GM19193 (cell line): Measurements from ENCODE around the gene ATOH7.

Experiments
- POLR2A ChIP-seq: IDR thresholded peaks from 4 replicates; pipeline ENCODE4 v1.6.1; 2011; ENCODE audit not compliant: insufficient read depth, insufficient read length; ENCODE audit errors: extremely low read depth

The ATOH7 gene

DNA sequence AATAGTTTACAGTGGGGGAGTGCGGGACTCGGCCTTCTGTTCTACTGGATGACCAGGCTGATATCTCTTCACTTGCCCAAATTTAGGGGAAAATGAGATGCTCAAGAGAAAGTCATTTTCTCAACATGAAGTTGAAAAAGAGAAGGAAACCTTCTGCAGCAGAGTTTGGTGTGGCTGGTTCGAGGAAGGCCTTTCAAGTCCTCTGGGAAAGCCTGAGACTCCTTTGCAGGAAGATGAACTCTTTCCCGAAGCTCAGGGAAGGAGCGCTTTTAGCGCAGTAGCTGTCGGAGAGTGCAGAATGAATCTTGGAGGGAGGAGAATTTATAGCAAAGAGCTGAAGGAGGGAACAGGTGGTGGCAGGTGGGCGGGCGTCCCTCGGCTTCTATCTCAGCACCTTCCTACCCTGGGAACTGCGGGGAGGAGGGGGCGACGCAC, at the start of gene ATOH7:
ATOH7 (minus strand) TSS at position 297 of the 435 bp plus-strand sequence. CDS start 436 bp downstream, outside the sequence.
- TF ChIP-seq POLR2A, result no peak

DNA sequence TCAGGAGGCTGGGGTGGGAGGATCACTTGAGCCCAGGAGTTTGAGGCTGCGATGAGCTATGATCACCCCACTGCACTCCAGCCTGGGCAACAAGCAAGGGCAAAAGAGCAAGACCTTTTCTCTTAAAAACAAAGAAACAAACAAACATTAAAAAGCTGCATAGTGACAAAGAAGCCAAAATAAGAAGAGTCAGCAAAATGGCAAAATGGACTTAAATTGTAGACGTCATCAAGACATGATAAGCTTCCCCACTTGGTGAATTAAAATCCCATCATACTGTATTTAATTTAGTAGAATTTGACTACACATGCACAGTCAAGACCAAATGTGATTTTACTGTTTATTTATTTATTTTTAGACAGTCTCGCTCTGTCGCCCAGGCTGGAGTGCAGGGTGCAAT, 48.8 kb upstream of the ATOH7 start:
- TF ChIP-seq POLR2A, result no peak

DNA sequence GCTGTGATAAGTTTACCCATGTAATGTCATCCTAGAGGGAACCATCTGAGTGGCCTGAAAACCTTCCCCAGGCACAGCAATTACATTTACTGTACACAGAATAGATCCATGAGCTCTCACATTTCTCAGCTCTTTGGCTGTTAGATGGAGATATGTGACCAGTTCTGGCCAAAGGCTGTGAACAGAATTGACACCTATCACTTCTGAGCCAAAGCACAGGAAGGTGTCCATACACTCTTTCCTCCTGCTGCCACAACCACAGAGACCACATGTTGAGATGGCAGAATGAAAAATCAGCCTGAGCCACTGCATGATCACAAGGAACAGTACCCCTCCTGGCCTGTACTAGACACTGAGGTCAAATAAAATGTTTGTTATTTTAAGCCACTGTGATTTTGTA, 44.3 kb upstream of the ATOH7 start:
- TF ChIP-seq POLR2A, result no peak

DNA sequence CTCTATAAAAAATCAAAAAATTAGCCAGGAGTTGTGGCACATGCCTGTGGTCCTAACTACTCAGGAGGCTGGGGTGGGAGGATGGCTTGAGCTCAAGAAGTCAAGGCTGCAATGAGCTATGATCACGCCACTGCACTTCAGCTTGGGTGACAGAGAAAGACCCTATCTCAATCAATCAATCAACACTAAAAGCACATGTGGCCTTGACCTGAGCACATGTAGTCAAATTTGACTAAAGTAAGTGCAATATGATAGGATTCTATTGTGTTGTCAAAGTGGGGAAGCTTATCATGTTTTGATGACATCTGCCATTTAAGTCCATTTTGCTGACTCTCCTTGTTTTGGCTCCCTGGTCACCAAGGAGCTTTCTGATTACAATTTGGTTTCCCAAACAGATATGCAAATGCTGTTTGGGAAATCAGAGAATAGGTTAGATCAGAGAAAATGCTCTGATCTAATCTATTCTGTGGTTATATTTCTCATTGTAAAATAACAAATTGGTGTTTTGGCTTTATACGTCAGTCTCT, 43.8 kb upstream of the ATOH7 start:
- no peak for TF ChIP-seq POLR2A

DNA sequence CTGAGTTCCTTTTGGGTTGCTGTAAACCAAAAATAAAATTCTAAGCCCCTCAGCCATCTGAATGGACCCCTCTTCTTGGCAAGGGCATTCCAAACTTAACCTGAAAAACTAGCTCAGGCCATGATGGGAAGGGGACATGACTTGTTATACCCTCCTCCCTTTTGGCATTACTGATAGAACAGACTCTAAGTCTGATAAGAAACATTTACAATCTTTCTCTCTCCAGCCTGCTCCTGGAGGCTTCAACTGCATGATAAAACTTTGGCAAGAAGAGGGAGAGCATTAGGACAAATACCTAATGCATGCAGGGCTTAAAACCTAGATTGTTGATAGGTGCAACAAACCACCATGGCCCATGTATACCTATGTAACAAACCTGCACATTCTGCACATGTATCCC, 40.9 kb upstream of the ATOH7 start:
- no peak for TF ChIP-seq POLR2A

DNA sequence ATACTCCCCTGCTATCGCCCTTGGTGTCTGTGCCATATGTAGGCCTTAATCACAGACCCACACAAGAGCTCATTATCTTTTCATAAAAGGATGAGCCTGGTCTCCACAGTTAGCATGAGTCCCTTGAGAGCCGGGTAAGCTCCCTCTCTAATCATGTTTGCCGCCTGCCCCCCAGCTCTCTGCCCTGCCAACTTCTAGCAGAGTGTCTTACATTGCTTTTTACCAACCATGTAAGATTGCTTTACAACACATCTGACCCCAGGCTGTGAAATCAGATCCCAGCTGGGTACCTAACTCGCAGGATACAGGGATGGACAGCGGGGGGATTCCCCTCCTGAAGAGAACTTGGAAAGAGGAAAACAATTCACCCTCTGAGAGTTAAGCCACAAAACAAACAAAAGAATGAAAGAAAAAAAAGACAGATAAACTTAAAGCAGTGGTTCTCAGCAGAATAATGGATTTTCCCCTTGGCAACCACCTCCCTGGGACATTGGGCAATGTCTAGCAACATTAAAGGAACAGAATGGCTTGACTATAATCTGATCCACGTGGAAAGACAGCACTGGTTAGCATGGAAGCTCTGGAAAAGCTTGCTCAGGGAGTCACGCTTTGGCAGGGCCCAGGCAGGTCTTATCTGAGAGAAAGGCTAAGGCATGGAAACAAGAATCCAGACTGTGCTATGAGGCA, 39.4 kb upstream of the ATOH7 start:
- TF ChIP-seq POLR2A, result no peak

DNA sequence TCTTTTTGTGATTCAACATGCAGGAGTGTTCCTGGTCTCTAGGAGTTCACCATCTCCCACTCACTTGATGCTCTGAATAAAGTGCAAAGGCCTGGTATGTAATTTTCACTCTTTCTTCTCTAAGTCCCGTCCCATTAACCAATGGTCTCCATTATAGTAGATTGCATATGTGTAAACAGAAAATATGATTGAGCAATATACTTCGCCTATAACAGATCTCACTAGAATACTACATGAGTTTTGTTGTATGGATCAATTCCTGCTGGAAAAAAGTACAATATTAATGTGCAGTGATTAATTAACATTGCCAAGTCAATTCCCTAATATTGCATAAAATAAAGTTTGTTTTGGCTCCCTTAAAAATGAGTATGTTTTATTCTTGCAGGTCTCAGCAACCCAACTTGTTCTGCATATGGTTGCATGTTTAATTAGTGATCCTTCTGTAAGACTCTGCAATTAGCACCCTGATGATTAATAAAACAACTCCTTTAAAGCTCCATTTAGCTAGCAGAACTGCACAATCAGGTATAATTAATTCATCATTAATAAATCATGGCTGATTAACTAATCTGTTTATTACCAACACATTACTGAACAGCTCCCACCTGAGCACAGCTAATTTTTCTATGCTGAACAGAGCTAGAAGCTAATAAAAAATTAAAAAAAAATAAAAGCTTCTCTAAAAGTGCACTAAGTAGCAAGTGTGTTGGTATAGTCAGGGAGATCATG, 37.8 kb upstream of the ATOH7 start:
- TF ChIP-seq POLR2A, result no peak

DNA sequence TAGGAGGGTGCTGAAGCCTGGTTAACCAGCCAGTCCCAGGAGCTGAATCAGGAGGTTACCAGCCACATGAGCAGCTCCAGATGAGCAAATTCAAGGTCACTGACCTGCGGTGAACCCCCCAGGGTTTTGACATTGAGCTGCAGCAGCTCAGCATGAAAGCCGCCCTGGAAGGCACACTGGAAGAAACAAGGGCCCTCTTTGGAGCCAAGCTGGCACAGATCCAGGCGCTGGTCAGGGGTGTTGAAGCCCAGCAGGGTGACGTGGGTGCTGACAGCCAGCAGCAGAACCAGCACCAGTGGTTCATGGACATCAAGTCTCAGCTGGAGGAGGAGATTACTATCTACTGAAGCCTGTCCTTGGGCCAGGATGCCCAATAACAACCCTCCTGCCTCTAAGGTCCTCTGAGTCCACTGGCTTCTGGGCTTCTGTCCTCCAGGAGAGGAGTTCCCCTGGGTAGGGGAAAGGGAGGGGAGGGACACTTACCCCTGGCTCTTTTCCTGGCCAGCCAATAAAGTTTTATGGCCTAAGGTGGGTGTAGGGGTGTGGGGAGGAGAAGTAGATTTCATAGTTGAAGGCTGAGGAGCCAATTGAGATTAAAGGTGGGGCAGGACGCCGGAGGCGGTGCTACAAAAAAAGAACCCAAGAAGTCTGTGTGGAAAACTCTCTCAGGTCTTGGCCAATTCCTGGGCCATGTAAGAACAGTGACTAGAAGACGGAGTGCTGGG, 29.4 kb upstream of the ATOH7 start:
- no peak for TF ChIP-seq POLR2A

DNA sequence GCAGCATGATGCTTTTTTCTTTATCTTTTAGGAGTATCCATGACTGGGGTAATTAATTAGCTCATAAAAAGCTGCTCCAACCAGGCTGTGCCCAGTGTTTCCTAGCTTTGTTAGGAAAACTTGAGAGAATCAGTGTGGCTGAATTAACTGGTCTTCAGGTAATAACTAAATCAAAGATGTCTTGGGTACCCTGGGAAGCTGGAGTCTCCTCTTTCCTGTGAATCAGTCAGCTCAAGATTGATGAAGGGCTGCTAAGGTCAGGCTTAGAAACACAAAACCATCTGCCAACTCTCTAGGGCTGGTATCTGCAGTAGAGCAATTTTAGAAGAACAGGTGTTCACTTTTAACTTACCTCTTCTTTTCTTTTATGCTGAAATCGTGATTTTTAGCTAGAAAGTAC, 21.4 kb upstream of the ATOH7 start:
- TF ChIP-seq POLR2A, result no peak

DNA sequence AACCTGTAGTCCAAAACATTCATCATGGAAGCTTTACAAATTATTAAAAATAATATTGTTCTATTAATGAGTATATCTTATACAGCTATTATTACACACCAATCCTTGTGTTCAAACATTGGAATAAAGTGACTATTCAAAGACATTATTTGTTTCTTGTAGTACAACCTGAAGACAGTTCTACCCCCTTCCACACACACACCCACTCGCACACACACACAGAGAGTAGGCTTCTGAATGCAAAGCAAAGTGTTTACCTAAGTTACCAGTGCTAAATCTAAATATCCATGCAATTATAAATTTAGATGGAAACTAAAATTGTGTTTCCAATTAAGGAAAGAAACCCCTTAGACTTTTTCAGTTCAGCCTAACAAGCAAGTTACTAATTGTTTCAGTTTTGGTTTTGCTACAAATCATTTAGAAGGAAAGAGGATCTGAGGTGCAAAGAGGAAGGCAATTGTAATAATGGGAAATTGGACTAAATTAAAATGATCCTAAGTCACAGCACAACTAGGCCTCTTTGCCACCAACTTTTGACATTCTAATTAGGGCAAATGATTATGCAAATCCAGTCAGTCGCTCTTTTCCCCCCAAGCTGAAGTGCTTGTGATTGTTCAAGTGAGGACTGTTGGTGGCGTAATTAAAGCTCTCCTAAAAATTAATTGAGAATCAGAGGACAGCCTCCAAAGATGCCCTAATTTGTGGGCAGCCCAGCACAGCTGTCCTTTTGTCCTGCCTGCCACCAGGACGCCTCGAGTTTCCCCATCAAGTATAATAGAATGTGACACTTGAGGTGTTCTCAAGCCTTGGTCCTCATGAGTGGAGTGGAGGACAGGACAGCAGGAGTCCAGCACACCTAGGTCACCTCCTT, 19.9 kb upstream of the ATOH7 start:
- no peak for TF ChIP-seq POLR2A

DNA sequence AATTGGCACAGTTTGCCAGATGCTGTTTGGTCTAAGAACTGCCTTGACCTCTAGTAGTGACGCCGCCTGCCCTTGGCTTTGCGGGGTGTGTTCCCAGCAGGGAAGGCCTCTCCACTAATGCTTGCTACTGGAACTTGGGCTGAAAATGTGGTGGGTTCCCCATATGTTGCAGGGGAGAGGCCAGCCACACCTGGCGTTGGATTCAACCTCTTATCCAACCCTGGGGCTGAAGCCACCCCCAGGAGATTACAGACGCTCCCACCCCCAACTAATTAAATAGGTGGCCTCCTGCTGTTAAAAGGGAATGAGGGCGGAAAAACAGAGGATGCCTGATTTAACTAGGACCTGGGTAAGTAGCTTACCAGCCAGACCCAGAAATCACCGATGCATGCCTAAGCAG, 19.2 kb upstream of the ATOH7 start:
- TF ChIP-seq POLR2A, result no peak

DNA sequence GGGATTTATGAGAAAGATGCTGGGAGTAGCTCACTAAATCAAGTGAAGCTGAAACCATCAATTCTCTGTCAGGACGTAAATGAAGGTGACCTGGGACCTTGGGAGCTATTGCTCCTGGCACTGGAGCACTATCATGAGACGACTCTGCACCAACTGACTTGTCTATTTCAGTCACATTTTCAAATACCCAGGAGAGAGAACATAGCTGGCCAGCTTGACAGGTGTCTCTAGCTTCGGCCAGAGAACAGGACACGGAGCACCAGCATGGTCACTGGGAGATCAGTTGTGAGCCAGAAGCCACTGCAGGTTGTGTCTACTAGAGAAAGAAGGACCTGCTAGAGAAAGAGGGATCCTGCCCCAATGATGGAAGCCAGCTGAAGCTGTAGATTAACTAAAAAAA, 17.4 kb upstream of the ATOH7 start:
- no peak for TF ChIP-seq POLR2A

DNA sequence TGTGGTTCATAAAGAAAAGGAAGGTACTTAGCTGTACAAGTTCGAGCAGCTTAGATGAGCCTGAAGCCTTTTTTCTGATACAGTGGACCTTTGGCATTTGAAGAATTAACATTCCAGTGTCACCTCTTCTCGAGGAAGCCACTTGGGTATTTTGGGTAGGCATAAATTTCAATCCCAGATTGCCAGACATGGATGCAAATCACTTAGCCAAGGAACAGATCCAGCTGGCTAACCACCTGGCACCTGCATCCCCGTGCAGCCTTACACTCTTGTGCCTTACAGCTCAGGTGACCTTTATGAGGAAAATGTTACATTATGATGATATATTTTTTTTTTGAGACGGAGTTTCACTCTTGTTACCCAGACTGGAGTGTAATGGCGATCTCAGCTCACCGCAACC, 16.0 kb upstream of the ATOH7 start:
- no peak for TF ChIP-seq POLR2A

DNA sequence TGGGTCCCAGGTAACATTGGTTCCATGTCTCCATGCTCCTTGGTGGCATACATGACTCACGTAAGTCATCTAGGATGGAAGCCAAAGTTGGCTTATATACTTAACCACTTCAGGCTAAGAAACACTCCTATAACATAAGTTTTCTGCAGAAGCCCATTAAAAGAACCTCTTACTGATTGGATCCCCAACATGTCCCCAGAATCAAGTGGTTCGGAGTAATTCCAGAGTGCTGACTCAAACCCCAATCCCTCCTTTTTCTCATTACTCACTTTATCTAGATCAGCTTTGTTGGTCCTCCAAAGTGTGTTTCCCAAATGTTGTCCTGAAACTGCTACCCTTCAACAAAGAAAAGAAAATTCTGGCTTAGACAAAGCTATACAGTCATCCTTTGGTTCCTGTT, 10.1 kb upstream of the ATOH7 start:
- no peak for TF ChIP-seq POLR2A

DNA sequence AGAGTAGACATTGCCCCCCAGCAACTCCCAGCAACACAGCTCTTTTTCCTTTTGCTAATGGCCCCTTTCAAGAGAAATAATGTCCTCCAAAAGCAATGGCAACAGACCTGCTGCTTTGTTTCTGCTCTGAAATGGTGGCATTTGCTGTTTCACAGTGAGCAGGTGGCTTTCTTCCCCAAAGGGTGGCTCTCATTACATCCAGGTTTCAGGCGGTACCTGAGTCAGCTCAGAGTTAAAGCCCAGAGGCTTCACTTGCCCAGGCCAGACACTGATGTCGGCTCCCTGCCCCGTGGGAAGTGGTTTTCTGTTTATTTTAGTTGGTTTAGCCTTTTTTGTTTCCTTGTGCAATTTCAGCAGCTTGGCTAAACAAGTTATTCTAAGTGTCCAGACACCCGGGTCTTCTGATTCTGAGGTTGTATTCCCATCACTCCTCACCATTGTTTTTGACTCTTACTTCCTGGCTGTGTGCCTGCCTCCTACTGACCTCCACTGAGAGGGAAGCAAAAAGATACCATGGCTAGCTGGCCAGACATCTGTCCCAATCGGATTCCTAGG, 7.8 kb upstream of the ATOH7 start:
- TF ChIP-seq POLR2A, result no peak

DNA sequence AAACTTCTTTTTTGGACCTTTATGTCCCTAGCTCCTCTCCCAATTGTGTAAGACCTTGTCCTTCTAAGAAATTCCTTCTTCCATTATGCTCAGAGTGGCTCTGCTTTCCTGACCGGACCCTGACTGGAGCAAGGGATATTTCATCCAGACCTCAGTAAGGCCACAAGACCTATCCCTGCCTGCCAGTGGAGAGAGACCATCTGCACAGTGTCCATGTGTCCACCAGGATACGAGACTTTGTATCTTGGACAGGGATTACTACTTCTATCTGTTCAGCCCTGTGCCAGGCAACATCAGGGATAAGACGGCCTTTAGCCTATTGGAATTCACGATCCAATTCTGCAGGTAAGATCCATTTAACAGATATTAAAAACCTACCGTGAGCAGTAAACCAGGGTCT, 7.2 kb upstream of the ATOH7 start:
- no peak for TF ChIP-seq POLR2A
